CD1c-positive myeloid dendritic cell (primary cell): ENCODE data around the gene SIPA1.

Experiments used
- DNase-seq: peaks from one replicate; pipeline ENCODE4 v3.0.0-alpha.2; 2016; ENCODE audit errors: extremely low spot score

Gene SIPA1, protein sequence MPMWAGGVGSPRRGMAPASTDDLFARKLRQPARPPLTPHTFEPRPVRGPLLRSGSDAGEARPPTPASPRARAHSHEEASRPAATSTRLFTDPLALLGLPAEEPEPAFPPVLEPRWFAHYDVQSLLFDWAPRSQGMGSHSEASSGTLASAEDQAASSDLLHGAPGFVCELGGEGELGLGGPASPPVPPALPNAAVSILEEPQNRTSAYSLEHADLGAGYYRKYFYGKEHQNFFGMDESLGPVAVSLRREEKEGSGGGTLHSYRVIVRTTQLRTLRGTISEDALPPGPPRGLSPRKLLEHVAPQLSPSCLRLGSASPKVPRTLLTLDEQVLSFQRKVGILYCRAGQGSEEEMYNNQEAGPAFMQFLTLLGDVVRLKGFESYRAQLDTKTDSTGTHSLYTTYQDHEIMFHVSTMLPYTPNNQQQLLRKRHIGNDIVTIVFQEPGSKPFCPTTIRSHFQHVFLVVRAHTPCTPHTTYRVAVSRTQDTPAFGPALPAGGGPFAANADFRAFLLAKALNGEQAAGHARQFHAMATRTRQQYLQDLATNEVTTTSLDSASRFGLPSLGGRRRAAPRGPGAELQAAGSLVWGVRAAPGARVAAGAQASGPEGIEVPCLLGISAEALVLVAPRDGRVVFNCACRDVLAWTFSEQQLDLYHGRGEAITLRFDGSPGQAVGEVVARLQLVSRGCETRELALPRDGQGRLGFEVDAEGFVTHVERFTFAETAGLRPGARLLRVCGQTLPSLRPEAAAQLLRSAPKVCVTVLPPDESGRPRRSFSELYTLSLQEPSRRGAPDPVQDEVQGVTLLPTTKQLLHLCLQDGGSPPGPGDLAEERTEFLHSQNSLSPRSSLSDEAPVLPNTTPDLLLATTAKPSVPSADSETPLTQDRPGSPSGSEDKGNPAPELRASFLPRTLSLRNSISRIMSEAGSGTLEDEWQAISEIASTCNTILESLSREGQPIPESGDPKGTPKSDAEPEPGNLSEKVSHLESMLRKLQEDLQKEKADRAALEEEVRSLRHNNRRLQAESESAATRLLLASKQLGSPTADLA

DNA sequence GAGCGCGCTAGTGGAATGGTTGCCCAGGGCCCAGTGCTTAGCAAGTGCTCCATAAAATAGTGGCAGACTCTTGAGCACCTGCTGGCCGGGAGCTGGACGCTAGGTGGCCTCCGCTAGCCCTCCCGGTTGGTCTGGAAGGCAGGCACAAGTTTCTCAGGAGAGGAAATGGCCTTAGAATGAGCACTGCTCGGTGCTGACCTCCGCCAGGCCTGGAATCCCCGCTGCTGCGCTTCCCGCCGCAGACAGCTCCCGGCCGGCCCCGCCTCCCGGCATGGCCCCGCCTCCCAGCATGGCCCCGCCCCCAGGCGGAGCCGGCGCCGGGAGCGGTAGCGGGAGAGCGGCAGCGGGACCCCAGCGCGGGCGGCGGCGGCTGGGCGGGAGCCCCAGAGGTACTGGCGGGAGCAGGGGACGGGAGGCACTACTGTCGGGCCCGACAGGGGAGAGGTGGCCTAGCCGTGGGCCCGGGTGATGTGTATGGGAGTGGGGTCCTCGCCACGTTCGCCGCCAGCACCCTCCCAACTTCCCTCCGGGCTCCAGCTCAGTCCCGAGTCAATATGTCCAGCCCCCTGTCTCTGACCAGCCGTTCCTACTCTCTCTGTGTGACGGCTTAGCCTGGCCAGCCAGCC lies at the start of gene SIPA1:
SIPA1 (plus strand) TSS at position 308 of the 626 bp plus-strand sequence. CDS start 2,821 bp downstream, outside the sequence.
- DNase-seq = peak; percentile 87

DNA sequence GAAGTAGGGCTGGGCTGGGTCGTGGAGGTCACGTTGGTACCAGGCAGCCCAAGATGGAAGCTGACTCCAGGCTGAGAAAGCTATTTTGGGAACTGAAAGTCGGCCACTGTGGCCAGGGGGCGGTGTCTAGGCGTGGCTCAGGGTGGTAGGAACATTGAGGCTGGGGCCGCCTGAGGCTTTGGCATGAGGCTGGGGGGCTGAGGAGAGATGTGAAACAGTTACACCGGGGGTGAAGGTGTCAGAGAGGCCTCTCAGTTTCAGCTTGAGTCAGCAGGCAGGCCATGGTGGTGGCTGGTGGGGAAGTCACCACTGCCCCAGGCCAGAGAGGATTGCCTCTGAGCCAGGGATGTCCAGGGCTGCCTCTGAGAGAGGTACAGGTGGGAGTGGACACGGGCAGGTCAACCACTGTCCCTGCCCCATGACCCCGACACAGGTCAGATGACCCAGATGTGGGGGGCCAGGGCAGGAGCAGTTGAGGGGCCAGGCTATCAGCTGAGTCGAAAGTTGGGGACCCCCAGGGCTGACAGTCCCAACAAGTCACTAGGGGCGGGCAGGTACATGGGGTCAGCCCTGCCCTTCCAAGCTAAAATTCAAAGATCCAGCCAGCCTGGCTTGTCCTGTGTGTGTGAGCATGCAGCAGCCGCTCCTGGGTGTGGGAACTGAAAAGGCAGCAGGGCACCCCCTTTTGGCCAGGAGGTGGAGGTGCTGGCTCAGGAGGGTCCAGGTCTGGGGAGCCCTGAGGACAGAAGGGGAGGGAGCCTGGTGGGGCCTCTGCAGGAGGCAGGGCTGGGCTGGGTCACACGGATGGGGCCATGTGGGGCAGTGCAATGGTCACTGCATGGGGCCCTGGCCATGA lies 49.5 kb upstream of the SIPA1 start:
- DNase-seq = peak; percentile 93

DNA sequence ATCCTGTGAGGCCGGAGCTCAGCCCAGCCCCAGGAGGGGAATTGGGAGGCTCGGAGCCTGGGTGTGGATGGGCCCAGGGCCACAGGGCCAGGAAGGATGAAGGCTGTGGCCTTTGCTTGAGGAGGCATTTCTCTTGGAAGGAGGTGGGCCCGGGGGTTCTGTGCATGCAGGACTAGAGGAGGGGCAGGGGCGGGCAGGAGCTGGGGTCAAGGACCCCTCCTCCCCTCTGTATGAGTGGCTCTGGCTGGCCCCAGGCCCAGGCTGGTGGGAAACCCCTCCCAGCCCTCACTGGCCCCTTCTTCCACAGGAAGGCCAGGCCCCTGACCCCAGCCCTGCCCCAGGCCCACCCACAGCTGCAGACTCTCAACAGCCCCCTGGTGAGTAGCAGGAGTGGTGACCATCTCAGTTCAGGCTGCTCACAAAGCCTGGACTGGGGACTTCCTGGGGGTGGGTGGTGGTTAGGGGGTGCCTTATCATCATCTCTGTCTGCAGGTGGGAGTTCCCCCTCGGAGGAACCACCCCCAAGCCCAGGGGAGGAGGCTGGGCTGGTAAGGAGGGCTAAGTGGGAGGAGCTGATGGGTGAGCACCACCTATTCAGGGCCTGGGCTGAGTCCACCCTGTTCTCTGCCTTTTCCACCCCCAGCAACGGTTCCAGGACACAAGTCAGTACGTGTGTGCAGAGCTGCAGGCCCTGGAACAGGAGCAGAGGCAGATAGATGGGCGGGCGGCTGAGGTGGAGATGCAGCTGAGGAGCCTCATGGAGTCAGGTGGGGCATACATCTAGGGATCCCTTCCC lies 48.3 kb upstream of the SIPA1 start:
- no peak for DNase-seq

DNA sequence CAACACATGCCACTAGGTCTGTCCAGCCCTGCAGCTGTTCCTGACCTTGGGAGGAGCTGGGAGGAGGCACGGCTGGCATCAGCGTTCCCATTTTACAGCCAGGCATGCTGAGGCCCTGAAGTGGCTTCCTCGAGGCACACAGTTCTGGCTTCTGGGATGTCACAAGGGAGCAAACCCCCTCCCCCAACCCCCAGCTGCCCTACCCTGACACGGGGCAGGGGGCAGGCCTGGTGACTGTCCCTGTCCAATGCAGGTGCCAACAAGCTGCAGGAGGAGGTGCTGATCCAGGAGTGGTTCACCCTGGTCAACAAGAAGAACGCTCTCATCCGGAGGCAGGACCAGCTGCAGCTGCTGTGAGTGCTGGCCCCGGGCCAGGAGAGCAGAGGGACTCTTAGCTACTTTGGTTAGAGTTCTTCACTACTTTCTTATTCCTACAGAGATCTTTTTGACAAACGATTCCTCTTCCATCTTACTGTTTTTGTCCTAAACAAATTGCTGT lies 47.6 kb upstream of the SIPA1 start:
- DNase-seq = no peak

DNA sequence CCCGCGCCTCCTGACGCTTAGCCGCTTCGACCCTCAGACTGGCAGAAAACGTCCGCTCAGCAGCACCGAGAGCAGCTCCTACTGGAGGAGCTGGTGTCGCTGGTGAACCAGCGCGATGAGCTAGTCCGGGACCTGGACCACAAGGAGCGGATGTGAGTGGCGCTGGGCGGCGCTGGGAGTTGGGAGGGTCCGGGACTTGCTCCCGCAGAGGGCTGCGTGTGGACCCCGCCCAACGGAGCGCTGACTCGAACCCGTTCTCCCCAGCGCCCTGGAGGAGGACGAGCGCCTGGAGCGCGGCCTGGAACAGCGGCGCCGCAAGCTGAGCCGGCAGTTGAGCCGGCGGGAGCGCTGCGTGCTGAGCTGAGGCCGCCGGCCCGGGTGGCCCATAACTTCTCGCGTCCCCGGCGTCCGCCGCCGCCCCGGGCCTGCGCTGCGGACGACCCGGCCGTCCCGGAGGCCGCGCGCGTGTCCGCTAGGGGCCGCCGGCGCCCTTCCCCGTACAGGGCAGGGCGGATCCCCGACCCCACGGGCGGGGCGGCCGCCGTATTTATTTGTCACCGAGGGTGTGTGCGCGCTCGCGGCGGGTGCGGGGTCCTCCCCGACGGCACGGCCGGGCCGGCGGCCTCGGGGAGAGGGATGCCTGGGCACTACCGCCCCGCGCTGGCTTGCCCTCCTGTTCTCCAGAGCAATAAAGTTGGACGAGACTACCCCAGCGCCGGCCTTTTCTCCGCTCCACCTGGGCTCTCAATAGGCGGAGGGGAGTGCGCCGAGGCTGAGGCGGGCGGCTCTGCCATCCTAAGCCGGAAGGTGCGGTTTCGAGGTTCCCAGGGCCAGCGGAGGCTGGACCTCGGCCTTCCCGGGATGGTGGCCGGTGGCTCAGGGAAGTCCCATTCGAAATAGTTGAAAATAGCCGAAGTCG lies 45.7 kb upstream of the SIPA1 start:
- no peak for DNase-seq

DNA sequence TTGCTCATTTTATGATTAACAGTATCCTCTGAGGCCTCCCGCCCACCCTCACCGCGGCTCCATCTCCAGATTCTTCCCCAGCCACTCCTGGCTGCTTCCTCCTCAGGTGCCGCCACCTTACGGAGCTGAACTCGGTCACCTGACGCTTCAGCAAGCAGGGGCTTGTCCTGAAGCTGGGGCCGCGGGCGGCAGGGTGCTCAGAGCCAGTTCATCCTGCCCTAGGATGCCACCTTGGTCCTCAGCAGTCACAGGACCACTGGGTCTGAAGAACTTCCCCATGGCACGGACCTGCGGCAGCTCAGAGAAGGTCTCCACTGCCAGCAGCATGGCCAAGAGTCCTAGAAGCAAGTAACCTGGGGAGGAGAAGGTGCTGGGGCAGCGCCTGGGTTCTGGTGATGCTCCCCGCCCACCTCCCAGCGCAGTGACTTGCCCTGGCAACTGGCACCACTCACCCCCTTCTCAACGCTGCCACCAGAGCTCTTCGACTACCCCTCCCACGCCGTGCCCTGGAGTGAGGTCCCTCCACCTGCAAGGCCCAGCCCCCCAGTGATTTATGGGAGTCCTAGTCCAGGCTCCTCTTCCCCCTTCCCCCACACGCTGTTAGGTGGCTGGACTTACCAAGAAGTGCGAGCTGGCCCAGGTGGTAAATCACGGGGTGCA lies 44.9 kb upstream of the SIPA1 start:
- no peak for DNase-seq

DNA sequence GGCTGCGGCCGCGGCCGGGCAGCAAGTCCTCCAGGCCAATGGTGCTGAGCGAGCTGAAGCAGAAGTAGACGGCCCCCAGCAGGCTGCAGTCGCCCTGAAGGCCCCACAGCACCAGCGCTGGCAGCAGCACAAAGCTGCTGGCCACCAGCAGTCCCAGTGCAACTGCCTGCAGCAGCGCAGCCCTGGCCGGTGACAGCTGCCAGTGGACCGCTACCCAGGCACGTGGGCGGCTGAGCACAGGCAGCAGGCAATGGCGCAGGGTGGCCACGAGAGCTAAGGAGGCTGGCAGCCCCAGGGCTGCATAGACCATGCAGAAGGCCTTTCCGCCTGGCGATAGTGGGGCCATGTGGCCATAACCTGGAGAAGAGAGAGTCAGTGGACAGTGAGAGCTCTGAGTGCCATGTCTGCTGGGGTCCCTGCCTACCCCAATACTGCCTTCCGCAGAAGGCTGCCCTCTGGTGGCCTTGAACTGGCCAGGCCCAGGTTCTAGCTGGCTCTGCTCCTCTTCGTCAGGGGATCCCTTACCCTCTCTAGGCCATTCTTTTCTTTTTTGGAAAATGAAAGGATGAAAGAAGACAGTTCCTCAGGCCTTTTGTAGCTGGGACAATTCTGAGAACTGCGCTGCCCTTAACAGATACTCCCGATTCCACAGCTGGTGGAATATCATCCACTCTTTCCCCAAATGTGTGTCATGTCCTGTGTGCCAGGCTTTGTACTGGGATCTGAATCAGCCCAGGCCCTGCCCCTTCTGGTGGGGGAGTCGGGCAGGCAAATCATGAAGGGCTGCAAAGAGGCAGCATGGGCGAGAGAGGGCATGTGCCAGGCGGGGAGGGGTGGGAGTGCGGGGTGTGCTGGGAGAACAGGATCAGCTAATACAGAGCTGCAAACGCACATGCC lies 44.1 kb upstream of the SIPA1 start:
- DNase-seq = peak; percentile 62

DNA sequence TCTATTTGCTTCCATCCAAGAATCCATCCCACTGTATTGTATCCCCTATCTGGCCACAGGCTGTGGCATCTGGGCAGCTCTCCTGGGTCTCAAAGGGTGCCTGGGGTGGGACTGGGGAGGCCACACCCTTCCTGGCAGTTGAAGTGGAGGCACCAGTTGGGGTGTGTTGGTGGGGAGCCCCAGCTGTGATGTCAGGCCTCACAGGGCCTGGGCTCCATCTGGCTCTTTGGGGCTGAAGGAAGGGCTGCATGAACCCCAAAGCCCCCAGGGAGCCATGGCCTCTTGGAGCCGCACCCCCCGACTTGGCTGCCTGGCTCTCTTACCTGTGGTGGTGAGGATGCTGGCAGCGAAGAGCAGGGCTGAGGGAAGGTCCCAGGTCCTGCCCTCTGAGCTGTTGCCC lies 42.8 kb upstream of the SIPA1 start:
- no peak for DNase-seq

DNA sequence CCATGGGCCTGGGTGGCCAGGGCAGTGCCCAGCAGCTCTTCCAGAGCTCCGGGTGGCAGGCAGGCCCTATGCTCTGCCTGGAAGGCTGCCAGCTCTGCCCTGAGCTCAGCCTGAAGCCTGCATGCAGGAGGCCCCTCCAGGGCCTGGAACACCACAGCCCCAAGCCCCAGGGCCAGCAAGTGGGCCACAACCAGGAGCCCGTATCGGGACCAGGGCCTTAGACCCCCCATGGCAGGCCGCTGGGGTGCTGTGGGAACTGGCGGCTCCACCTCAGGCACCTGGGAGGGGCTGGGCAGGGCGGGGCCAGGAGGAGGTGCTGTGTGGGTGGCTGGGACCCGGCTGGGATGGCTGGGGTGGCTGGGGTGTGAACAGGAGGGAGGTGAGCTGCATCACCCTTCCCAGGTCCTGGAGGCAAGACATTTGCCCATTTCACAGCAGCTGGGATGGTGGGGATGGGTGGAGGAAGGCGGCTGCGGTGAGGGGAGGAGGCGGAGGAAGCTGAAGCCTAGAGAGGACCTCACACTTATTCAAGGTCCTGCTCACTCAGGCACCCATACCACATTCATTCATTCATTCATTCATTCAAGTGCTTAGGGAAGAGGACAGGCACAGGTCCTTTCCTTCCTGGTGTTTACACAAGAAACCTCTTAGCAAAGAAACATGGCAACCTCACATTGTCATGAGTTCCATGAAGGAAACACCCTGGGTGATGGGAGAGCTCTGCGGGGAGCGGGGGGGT lies 42.2 kb upstream of the SIPA1 start, which contains the start of gene KCNK7:
KCNK7 (minus strand) TSS at position 258 of the 739 bp plus-strand sequence; CDS start at position 230, 28 bp downstream.
- DNase-seq = no peak

DNA sequence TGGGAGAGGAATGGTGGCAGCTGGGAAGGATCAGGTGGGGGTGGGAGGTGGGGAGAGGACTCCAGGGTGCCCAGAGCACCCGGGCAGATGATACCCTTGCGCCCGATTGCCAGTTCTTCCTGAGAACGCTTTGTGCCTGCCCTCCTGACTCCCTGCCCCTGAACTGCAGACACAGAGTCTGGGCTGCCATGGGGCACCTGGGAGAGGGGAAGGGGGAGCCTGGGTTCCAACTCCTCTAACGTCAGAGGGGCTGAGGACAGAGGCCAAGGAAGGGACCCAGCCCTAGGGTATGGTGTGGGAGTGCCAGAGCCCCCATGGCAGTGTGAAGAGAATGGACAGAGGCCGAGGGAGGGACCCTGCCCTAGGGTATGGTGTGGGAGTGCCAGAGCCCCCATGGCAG lies 41.4 kb upstream of the SIPA1 start:
- DNase-seq = no peak

DNA sequence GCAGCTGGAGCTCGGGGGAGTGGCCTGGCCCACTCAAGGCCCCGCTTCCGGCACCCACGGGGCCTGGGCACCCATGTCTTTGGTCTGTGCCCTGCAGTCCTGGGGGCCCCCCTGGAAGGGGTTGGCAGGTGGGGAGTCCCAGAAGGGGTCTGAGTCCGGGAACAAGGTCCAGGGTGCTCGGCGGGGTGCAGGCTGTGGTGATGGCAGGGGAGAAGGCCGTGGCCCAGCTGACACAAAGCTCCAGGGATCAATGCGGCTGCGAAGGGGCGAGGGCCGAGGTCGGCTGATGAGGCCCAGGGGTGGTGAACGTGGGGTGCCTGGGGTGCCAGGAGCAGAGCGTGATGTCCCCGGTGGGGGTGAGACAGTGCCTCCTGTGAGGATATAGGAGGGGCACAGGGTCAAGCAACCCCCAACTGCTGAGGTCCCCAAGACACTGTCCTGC lies 39.6 kb upstream of the SIPA1 start:
- no peak for DNase-seq

DNA sequence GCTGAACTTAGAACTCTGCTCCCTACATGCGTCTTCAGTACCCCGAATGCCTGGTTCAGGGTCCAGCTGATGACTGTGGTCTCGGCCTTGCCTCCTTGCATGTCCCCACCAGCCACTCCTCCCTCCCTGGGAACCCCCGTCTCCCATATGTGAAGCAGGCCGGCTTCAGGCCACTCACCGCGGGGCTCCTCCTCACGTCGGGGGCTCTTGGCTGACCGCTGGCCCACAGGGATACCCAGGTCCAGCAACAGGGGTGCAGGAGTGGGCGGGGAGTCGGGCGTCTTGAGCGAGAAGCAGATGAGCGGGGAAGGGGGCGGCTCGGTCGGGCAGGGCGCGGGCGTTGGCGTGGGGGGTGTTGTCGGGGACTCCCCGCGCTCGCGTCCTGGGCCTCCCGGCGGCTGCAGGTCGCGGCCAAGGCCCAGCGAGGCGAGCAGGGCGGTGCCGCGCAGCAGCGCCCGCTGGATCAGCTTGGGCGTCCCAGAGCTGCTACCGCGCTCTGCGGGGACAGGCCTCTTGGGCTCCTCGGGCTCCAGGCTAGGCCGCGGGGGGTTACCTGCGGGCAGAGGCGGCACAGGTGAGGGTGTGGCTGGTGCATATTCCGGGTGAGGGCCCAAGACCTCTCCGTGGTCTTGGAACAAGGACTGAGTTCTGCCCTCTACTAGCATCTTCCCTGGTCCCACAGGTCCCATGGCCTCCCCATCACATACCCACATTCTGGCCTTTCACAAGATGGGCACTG lies 38.5 kb upstream of the SIPA1 start:
- DNase-seq = no peak

DNA sequence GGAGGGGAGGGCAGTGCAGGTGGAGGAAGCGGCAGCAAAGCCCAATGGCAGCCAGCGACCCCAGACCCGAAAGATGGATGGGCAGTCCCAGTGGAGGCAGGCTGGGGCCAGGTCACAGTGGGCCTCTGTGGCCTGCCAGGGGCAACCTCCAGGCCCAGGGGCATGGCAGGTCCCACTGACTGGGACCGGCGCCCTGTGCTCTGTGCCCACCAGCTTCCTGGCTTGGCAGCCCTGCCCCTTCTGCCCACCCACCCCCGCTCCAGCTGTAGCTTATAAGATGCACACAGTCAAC lies 38.0 kb upstream of the SIPA1 start:
- no peak for DNase-seq

DNA sequence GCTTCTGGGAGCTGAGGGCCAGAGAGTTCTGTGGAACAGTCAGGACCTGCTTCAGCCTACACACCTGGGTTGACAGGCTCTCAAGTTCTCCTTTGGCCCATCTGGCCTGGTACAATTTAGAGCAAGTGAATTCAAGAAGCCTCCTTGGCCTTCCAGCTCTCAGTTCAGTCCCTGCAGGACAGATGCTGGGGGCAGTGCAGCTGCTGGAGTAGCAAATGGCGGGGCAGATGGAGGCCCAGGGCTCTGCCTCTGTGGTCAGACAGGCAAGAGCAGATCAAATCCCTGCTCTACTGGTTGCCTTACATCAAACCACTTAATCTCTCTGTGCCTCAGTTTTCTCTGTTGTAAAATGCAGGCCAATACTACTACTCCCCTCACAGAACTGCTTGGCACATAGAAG lies 33.6 kb upstream of the SIPA1 start:
- DNase-seq = no peak

DNA sequence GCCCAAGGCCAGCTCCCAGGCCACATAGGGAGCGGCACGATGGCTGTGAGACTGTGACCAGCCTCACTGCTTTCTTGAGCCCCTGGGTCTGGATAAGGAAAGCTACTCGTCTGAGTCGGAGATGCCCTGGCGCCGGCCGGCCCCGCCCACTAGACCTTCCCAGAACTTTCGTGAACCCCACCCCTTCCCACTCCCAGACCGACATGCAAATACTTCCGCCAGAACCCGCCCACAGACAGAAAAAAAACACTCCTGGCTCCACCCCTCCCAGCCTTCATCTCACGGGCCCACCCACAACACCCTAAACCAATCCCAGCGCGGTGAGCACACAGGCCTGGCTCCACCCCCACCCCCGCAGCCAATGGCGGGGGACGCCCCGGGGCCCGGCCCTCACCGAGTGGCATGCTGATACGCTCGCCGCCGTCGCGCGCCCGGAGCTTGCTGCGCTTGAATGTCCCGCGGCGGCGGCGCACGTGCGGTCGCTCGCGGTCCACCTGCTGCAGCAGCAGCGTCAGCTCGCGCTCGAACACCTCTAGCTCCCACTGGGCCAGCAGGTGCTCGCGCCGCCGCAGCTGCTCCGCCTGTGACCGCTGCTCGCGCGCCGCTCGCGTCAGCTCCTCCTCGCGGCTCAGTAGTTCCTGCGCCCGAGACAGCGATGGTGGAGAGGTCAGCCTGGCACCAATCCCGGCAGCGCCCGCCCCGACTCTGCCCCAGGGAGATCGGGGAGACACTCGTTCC lies 30.9 kb upstream of the SIPA1 start:
- no peak for DNase-seq
